Esophagus squamous epithelium (tissue), 4 donors: Measurements from ENCODE around the gene LCA5L.

Experiments
- CTCF ChIP-seq, 6 experiments: fragments of 450-650 bp in 4 of 6; fragments of 200-600 bp in 2 of 6; sonication (generic) in 2 of 6; IDR thresholded peaks; one replicate each; pipeline ENCODE4 v1.5.1; 2016 to 2019; ENCODE audit warnings: antibody characterized with exemption in 6 of 6, mild to moderate bottlenecking in 4 of 6, moderate library complexity in 4 of 6
- POLR2A ChIP-seq, 4 donors: fragments of 450-650 bp; IDR thresholded peaks; one replicate each; pipeline ENCODE4 v1.6.1; 2017; ENCODE audit warnings: antibody characterized with exemption in 4 of 4, mild to moderate bottlenecking in 4 of 4, moderate library complexity in 3 of 4

- no peak for TF ChIP-seq CTCF (IDR thresholded peaks at IDR 0.05)
- TF ChIP-seq POLR2A (IDR thresholded peaks at IDR 0.05): no peak
Observed at GRCh38 chr21:39439232-39439631, 6.3 kb downstream of the LCA5L start.
